PC-3 (cell line): ENCODE measurements around the gene OXNAD1. TPM values are rescaled to one million over a fixed set of nuclear protein-coding genes. Genes with fewer than 3 reads are reported as not detected.
A peak's percentile ranks its signal among the peaks of the same experiment; 100 is the strongest.
"Not testable (repeated sequence)": the region's sequence is repeated elsewhere in the genome, so short reads cannot be mapped to it uniquely, and the experiment has no call there.

Experiments used
- ATAC-seq: fragments of 200-7000 bp; cut with Tn5 transposase; 2 replicates; pipeline ENCODE4 v1.9.1; 2020; ENCODE audit warnings: mild to moderate bottlenecking, moderate library complexity
- BruUV-seq: library from RNA; stranded (reverse); fragments of 400-500 nt; replicated peaks from 2 replicates; lab custom pipeline; 2021; lab: Mats Ljungman, UMichigan
- CTCF ChIA-PET: fragments of 300-600 bp; sonication (Branson Sonifier 250); formaldehyde crosslinking; loops from one replicate; lab custom pipeline; 2022; ENCODE audit warnings: antibody characterized with exemption; lab: Charles Lee
- POLR2A ChIA-PET: fragments of 300-600 bp; sonication (Branson Sonifier 250); formaldehyde crosslinking; loops from one replicate; lab custom pipeline; 2022; ENCODE audit warnings: antibody characterized with exemption; ENCODE audit not compliant: unreplicated experiment; lab: Charles Lee
- DNase-seq: peaks from one replicate; pipeline ENCODE4 v3.0.0-alpha.2; 2015
- H2AFZ ChIP-seq: fragments of 300-600 bp; sonication (generic); 2 replicates; pipeline ENCODE4 v1.6.0; 2016; ENCODE audit warnings: antibody characterized with exemption, low read length
- H3F3A ChIP-seq: fragments of 300-600 bp; sonication (generic); one replicate; pipeline ENCODE4 v1.6.0; 2017; ENCODE audit warnings: antibody characterized with exemption, low read length, control low read depth, mild to moderate bottlenecking; ENCODE audit not compliant: unreplicated experiment
- H3K27ac ChIP-seq: fragments of 300-600 bp; sonication (generic); 2 replicates; pipeline ENCODE4 v1.5.1; 2016; ENCODE audit warnings: mild to moderate bottlenecking, low read length
- H3K27me3 ChIP-seq: fragments of 300-600 bp; sonication (generic); 2 replicates; pipeline ENCODE4 v1.6.1; 2016; ENCODE audit warnings: low read length, mixed read lengths
- H3K36me3 ChIP-seq: fragments of 300-600 bp; sonication (generic); 2 replicates; pipeline ENCODE4 v1.6.1; 2016; ENCODE audit warnings: low read depth, mixed run types, low read length, mixed read lengths
- H3K4me1 ChIP-seq: fragments of 300-600 bp; sonication (generic); 2 replicates; pipeline ENCODE4 v1.5.1; 2016; ENCODE audit warnings: low read length; ENCODE audit not compliant: insufficient read depth
- H3K4me2 ChIP-seq: fragments of 300-600 bp; sonication (generic); 2 replicates; pipeline ENCODE4 v1.6.0; 2016; ENCODE audit warnings: low read length
- H3K4me3 ChIP-seq: fragments of 300-600 bp; sonication (generic); 2 replicates; pipeline ENCODE4 v1.5.1; 2016; ENCODE audit warnings: mild to moderate bottlenecking, low read length, mixed read lengths
- H3K79me2 ChIP-seq: fragments of 300-600 bp; sonication (generic); 2 replicates; pipeline ENCODE4 v1.6.1; 2017; ENCODE audit warnings: low read length, mixed read lengths
- H3K9ac ChIP-seq: fragments of 300-600 bp; sonication (generic); 2 replicates; pipeline ENCODE4 v1.6.0; 2016; ENCODE audit warnings: mild to moderate bottlenecking, low read length
- H3K9me2 ChIP-seq: fragments of 300-600 bp; sonication (generic); replicated peaks from 2 replicates; pipeline ENCODE4 v1.6.1; 2016; ENCODE audit warnings: mixed run types, low read length, mixed read lengths
- H3K9me3 ChIP-seq: fragments of 300-600 bp; sonication (generic); 2 replicates; pipeline ENCODE4 v1.6.1; 2016; ENCODE audit warnings: low read length, mixed read lengths
- H4K20me1 ChIP-seq: fragments of 300-600 bp; sonication (generic); 2 replicates; pipeline ENCODE4 v1.6.1; 2016; ENCODE audit warnings: low read length, mixed read lengths
- EZH2 ChIP-seq: fragments of 300-600 bp; sonication (generic); IDR thresholded peaks from one replicate; pipeline ENCODE4 v1.6.1; 2017; ENCODE audit warnings: antibody characterized with exemption, mild to moderate bottlenecking, low read length; ENCODE audit not compliant: unreplicated experiment
- EZH2phosphoT487 ChIP-seq: fragments of 300-600 bp; sonication (generic); IDR thresholded peaks from 2 replicates; pipeline ENCODE4 v1.6.1; 2018; ENCODE audit warnings: mild to moderate bottlenecking, antibody characterized with exemption, low read length, borderline replicate concordance
- intact Hi-C: fragments of 100-400 bp; cut with micrococcal nuclease; formaldehyde crosslinking; loops from 2 replicates; pipeline ENCODE4 v1.9.0; 2023
- total RNA-seq: library from RNA; depleted of rRNA; stranded (reverse); fragments of >200 nt; gene quantifications from 2 replicates; pipeline ENCODE4 v1.2.3, GENCODE V29; 2014
- TF ChIP-seq, protein P1 (sequence below): fragments of 300-600 bp; sonication (generic); conservative IDR thresholded peaks from 2 replicates; pipeline ENCODE4 v1.5.1; 2017; ENCODE audit warnings: antibody characterized with exemption, low read depth, mild to moderate bottlenecking, low read length

OXNAD1 gene
- total RNA-seq, 1 experiment from 2014 or later, result 20.5 TPM

DNA sequence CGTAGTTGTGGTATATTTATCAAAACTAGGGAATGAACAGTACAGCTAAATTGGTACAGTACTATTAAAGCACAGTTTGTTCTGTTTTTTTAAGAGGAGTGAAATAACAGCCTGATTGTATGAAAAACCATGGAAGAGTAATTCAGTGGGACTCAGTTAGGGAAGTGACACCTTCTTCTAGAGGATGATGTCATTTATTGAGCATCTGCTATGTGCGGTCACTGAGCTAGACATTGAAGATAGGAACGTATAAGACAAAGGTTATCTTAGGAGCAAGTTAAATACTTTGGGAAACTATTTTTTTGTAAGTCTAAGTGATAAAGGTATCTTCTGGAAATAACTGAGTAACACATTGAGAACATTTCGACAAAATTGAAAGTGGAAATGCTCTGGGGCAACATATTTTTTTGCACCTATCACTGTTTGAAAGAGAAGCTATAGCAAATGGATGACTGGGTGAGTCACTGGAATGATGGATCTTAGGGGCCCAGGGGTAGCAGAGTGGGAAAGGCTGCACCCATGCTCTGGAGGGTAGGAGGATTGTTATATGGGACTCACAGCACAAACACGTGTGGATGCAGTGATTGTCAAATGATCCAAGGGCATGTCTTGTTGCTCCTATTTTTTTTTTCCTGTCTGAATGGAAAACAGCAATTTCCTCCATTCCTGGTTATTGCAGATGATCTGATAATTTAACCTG, 43.0 kb downstream of the OXNAD1 start:
- POLR2A ChIA-PET, result no interaction called here

DNA sequence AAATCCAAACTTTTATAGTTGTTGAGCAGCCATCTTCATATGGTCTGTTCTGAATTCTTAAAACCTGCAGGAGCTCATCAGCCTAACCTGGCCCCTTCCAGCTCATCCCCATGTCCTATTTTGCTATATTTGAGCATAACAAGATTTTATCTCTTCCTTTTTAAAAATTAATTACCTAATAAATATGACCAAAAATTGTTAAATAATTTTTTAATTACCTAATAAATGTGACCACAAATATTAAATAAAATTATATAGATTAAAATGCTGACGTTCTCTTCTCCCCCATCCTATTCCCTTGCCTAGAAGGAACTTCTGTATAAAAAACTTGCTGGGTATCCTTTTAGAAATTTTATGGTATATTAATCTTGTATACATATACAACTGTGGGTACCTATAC, 43.7 kb downstream of the OXNAD1 start:
- Histone ChIP-seq H3K9me2 (no peaks in the 10 kb centered on the region), H3K27me3 (no peaks in the 10 kb centered on the region), H3K4me3 (no peak overlapping the region), H3K27ac (no peak overlapping the region), H3K79me2 (no peaks in the 10 kb centered on the region), H3K36me3 (peaks cover 6% of the 10 kb centered on the region; the same call in 1 of the 2 replicates), H2AFZ (no peak overlapping the region), H3K4me2 (no peak overlapping the region), H3F3A (no peaks in the 10 kb centered on the region), H4K20me1 (no peaks in the 10 kb centered on the region), H3K4me1 (peaks cover 8% of the 10 kb centered on the region), H3K9ac (no peak overlapping the region), H3K9me3 (no peaks in the 10 kb centered on the region)
- POLR2A ChIA-PET, result no interaction called here
- ATAC-seq, result no peak
- no TSS peak for BruUV-seq
- intact Hi-C loops, result loop anchor here (1.0 kb wide), 1 partner anchor 209 kb away; no protein-coding TSS in a partner anchor
- DNase-seq, result no peak
- CTCF ChIA-PET, result no interaction called here
- no peak for TF ChIP-seq EZH2
- no peak for TF ChIP-seq EZH2phosphoT487
- TF ChIP-seq, protein P1, sequence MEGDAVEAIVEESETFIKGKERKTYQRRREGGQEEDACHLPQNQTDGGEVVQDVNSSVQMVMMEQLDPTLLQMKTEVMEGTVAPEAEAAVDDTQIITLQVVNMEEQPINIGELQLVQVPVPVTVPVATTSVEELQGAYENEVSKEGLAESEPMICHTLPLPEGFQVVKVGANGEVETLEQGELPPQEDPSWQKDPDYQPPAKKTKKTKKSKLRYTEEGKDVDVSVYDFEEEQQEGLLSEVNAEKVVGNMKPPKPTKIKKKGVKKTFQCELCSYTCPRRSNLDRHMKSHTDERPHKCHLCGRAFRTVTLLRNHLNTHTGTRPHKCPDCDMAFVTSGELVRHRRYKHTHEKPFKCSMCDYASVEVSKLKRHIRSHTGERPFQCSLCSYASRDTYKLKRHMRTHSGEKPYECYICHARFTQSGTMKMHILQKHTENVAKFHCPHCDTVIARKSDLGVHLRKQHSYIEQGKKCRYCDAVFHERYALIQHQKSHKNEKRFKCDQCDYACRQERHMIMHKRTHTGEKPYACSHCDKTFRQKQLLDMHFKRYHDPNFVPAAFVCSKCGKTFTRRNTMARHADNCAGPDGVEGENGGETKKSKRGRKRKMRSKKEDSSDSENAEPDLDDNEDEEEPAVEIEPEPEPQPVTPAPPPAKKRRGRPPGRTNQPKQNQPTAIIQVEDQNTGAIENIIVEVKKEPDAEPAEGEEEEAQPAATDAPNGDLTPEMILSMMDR, result no peak

More for the DNA sequence above, 43.0 kb downstream of the OXNAD1 start:
- Histone ChIP-seq H3K9me3 (no peaks in the 10 kb centered on the region), H2AFZ (no peak overlapping the region), H3K9ac (no peak overlapping the region), H3K79me2 (no peaks in the 10 kb centered on the region), H3K27ac (no peak overlapping the region), H3K4me3 (no peak overlapping the region), H3K4me1 (peaks cover 8% of the 10 kb centered on the region), H3K36me3 (peaks cover 11% of the 10 kb centered on the region; the same call in 1 of the 2 replicates), H3K27me3 (no peaks in the 10 kb centered on the region), H3K9me2 (no peaks in the 10 kb centered on the region), H4K20me1 (no peaks in the 10 kb centered on the region), H3F3A (no peaks in the 10 kb centered on the region), H3K4me2 (no peak overlapping the region)
- no TSS peak for BruUV-seq
- TF ChIP-seq EZH2phosphoT487 (no peak), EZH2 (no peak)
- TF ChIP-seq, protein P1, result no peak
- CTCF ChIA-PET, result no interaction called here
- intact Hi-C loops, result no loop called here
- DNase-seq (no peak), ATAC-seq (no peak)

DNA sequence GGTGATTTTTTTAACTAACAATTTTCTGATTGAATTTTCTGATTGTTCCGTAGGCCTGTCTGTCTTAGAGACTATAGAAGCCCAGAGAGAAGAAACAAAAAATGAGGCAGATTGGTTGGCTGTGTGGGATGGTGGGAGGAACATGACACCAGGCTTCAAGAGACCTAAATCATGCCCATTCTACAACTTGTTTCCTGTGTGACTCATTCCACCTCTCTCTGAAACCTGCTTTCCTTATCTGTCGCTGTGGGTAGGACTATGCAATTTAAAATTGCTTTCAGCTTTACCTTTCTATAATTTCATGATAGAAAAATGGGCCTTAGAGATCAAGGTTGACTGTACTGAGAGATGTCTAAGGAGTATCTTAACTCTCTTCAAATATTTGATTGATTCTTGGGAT, 44.5 kb downstream of the OXNAD1 start:
- CTCF ChIA-PET, result no interaction called here
- H3K9ac ChIP-seq, result no peak overlapping the region
- POLR2A ChIA-PET, result no interaction called here
- TF ChIP-seq EZH2phosphoT487, result no peak
- H3K27ac ChIP-seq, result no peak overlapping the region
- no peaks in the 10 kb centered on the region for H3K9me2 ChIP-seq
- no peak overlapping the region for H2AFZ ChIP-seq
- H3F3A ChIP-seq, result no peaks in the 10 kb centered on the region
- no peak overlapping the region for H3K4me3 ChIP-seq
- no TSS peak for BruUV-seq
- peaks cover 8% of the 10 kb centered on the region for H3K4me1 ChIP-seq
- ATAC-seq, result peak; percentile 100
- H3K9me3 ChIP-seq, result no peaks in the 10 kb centered on the region
- peak overlapping the region; percentile 30; the same call in 1 of the 2 replicates for H3K4me2 ChIP-seq
- no peaks in the 10 kb centered on the region for H4K20me1 ChIP-seq
- peak; percentile 80 for DNase-seq
- H3K79me2 ChIP-seq, result no peaks in the 10 kb centered on the region
- intact Hi-C loops, result loop anchor here (1.0 kb wide), 1 partner anchor 208 kb away; no protein-coding TSS in a partner anchor
- H3K27me3 ChIP-seq, result no peaks in the 10 kb centered on the region
- H3K36me3 ChIP-seq, result no peaks in the 10 kb centered on the region; the same call in 1 of the 2 replicates

DNA sequence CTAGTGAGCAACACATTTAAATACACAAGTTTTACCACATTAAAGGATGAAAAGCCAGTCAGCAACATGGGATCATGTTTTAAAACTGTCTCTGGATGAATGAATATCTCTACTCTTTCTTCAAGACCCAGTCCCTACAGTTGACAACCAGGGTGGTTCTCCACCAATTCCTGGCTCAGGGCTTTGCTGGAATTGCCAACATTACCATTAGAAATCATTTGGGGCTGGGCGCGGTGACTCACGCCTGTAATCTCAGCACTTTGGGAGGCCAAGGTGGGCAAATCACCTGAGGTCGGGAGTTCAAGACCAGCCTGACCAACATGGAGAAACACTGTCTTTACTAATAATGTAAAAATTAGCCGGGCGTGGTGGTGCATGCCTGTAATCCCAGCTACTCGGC, 45.5 kb downstream of the OXNAD1 start:
- DNase-seq, H3K4me2 ChIP-seq, ATAC-seq, H3K9ac ChIP-seq, H3K4me3 ChIP-seq, BruUV-seq, H3K9me3 ChIP-seq, H3K4me1 ChIP-seq, H3K27me3 ChIP-seq, H3K79me2 ChIP-seq, H3K27ac ChIP-seq, CTCF ChIA-PET, intact Hi-C loops, H4K20me1 ChIP-seq, H3K9me2 ChIP-seq, H3K36me3 ChIP-seq, POLR2A ChIA-PET, H3F3A ChIP-seq, H2AFZ ChIP-seq: not testable (repeated sequence)
